Panc1 (cell line): ENCODE measurements around the gene DNPEP. TPM values are rescaled to one million over a fixed set of nuclear protein-coding genes. Genes with fewer than 3 reads are reported as not detected.
A peak's percentile ranks its signal among the peaks of the same experiment; 100 is the strongest.

Experiments
- ATAC-seq: fragments of 200-7000 bp; cut with Tn5 transposase; 2 replicates; pipeline ENCODE4 v1.9.1; 2020; ENCODE audit warnings: mild to moderate bottlenecking, moderate library complexity
- BruUV-seq: library from RNA; stranded (reverse); fragments of 400-500 nt; replicated peaks from 2 replicates; lab custom pipeline; 2021; lab: Mats Ljungman, UMichigan
- CTCF ChIA-PET: fragments of 300-600 bp; sonication (Branson Sonifier 250); formaldehyde crosslinking; loops from one replicate; lab custom pipeline; 2022; ENCODE audit warnings: antibody characterized with exemption; lab: Charles Lee
- POLR2A ChIA-PET: fragments of 300-600 bp; sonication (Branson Sonifier 250); formaldehyde crosslinking; loops from one replicate; lab custom pipeline; 2022; ENCODE audit warnings: antibody characterized with exemption; lab: Charles Lee
- DNase-seq: peaks from one replicate; pipeline ENCODE4 v3.0.0-alpha.2; 2010; ENCODE audit warnings: low read depth, low spot score
- H3K27ac ChIP-seq: 2 replicates; pipeline ENCODE4 v1.5.1; 2011; ENCODE audit warnings: mild to moderate bottlenecking, low read length, inconsistent platforms
- H3K27me3 ChIP-seq: fragments of 200-500 bp; sonication (Bioruptor generic); 2 replicates; pipeline ENCODE4 v1.6.0; 2014; ENCODE audit warnings: low read length, inconsistent platforms; ENCODE audit not compliant: control insufficient read depth, insufficient read depth
- H3K36me3 ChIP-seq: fragments of 200-500 bp; sonication (Bioruptor generic); 2 replicates; pipeline ENCODE4 v1.5.1; 2014; ENCODE audit warnings: inconsistent platforms, mild to moderate bottlenecking, low read length, moderate library complexity; ENCODE audit not compliant: control insufficient read depth, insufficient read depth
- H3K4me1 ChIP-seq: 2 replicates; pipeline ENCODE4 v1.5.1; 2011; ENCODE audit warnings: inconsistent platforms, mild to moderate bottlenecking, low read length, moderate library complexity; ENCODE audit not compliant: control insufficient read depth, insufficient read depth
- H3K4me3 ChIP-seq, 2 experiments: 2 replicates each; pipeline ENCODE4 v1.5.1; 2011 to 2012; ENCODE audit warnings: low read depth in 2 of 2, low read length in 2 of 2, mild to moderate bottlenecking in 2 of 2, inconsistent platforms in 1 of 2, moderate library complexity in 1 of 2
- H3K9me3 ChIP-seq: fragments of 200-500 bp; sonication (Bioruptor generic); 2 replicates; pipeline ENCODE4 v1.5.1; 2014; ENCODE audit warnings: low read depth, mild to moderate bottlenecking, inconsistent platforms, low read length, moderate library complexity; ENCODE audit not compliant: control insufficient read depth, insufficient read depth
- POLR2AphosphoS5 ChIP-seq: IDR thresholded peaks from 2 replicates; pipeline ENCODE4 v1.6.1; 2012; ENCODE audit warnings: mild to moderate bottlenecking, low read depth, low read length, moderate library complexity
- REST ChIP-seq, 2 experiments: IDR thresholded peaks; 2 replicates each; pipeline ENCODE4 v1.6.1; 2011 to 2012; ENCODE audit warnings: low read depth in 2 of 2, control low read depth in 1 of 2, low read length in 1 of 2, mild to moderate bottlenecking in 1 of 2, moderate library complexity in 1 of 2; ENCODE audit not compliant: insufficient read depth in 1 of 2
- SIN3A ChIP-seq: IDR thresholded peaks from 2 replicates; pipeline ENCODE4 v1.6.1; 2012; ENCODE audit warnings: low read depth, mild to moderate bottlenecking, low read length, moderate library complexity, borderline replicate concordance; ENCODE audit not compliant: insufficient read depth
- TCF7L2 ChIP-seq: IDR thresholded peaks from 2 replicates; pipeline ENCODE4 v1.6.1; 2011; ENCODE audit warnings: mild to moderate bottlenecking, low read depth, low read length, inconsistent platforms
- in situ Hi-C: cut with HindIII; loops from 2 replicates; pipeline ENCODE4 v1.10.0; 2016; ENCODE audit warnings: low sequenced_read_pairs, low pct_unique_long_range_greater_than_20kb
- intact Hi-C: fragments of 100-400 bp; cut with micrococcal nuclease; formaldehyde crosslinking; loops from one replicate; pipeline ENCODE4 v1.10.0; 2022; ENCODE audit not compliant: unreplicated experiment
- total RNA-seq: library from RNA; stranded (reverse); gene quantifications from one replicate; pipeline ENCODE4 v1.2.1, GENCODE V29; 2021; ENCODE audit not compliant: unreplicated experiment
- TF ChIP-seq, protein P1 (sequence below): fragments of 450-650 bp; IDR thresholded peaks from 2 replicates; pipeline ENCODE4 v1.5.1; 2017; ENCODE audit warnings: mild to moderate bottlenecking

DNPEP gene
- total RNA-seq, 1 experiment from 2014 or later = 107 TPM

GRCh38 chr2:219354582-219354981 lies 33.1 kb downstream of the DNPEP start:
- POLR2A ChIA-PET = no interaction called here
- Histone ChIP-seq H3K27me3 (no peaks in the 10 kb centered on the region; the same call in 1 of the 2 replicates), H3K4me3 (no peak overlapping the region), H3K4me1 (no peaks in the 10 kb centered on the region; the same call in 1 of the 2 replicates), H3K36me3 (no peaks in the 10 kb centered on the region), H3K27ac (peak overlapping the region; percentile 6; the same call in 1 of the 2 replicates), H3K9me3 (no peaks in the 10 kb centered on the region)
- intact Hi-C loops (no loop called here), in situ Hi-C loops (no loop called here)
- ATAC-seq = no peak
- CTCF ChIA-PET = no interaction called here
- TF ChIP-seq, protein P1, sequence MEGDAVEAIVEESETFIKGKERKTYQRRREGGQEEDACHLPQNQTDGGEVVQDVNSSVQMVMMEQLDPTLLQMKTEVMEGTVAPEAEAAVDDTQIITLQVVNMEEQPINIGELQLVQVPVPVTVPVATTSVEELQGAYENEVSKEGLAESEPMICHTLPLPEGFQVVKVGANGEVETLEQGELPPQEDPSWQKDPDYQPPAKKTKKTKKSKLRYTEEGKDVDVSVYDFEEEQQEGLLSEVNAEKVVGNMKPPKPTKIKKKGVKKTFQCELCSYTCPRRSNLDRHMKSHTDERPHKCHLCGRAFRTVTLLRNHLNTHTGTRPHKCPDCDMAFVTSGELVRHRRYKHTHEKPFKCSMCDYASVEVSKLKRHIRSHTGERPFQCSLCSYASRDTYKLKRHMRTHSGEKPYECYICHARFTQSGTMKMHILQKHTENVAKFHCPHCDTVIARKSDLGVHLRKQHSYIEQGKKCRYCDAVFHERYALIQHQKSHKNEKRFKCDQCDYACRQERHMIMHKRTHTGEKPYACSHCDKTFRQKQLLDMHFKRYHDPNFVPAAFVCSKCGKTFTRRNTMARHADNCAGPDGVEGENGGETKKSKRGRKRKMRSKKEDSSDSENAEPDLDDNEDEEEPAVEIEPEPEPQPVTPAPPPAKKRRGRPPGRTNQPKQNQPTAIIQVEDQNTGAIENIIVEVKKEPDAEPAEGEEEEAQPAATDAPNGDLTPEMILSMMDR = no peak
- TF ChIP-seq REST (IDR thresholded peaks at IDR 0.05; ENCODE audit: insufficient read depth in 1 of 2, low read depth in 2 of 2, low read length in 1 of 2) (no peak), SIN3A (no peak), TCF7L2 (no peak), POLR2AphosphoS5 (no peak)
- no TSS peak for BruUV-seq
- no peak for DNase-seq

- intact Hi-C loops = no loop called here
- H3K27ac ChIP-seq = no peak overlapping the region
- H3K4me3 ChIP-seq = no peak overlapping the region
- ATAC-seq = no peak
- DNase-seq = no peak
- H3K4me1 ChIP-seq = no peaks in the 10 kb centered on the region; the same call in 1 of the 2 replicates
- H3K9me3 ChIP-seq = no peaks in the 10 kb centered on the region
- H3K27me3 ChIP-seq = no peaks in the 10 kb centered on the region; the same call in 1 of the 2 replicates
- in situ Hi-C loops = no loop called here
- TF ChIP-seq SIN3A (no peak), POLR2AphosphoS5 (no peak), REST (IDR thresholded peaks at IDR 0.05; ENCODE audit: insufficient read depth in 1 of 2, low read depth in 2 of 2, low read length in 1 of 2) (no peak), TCF7L2 (no peak)
- TF ChIP-seq, protein P1 = no peak
- ChIA-PET POLR2A (no interaction called here), CTCF (interaction anchor here (0.5 kb wide), 1 partner anchor 36 kb away, joined by 6 read pairs; no protein-coding TSS in a partner anchor)
- no peaks in the 10 kb centered on the region for H3K36me3 ChIP-seq
- BruUV-seq = no TSS peak
Observed at GRCh38 chr2:219353129-219353528, 34.6 kb downstream of the DNPEP start.
